Measurements from ENCODE around the gene WRAP53. TPM values are rescaled to one million over a fixed set of nuclear protein-coding genes. Genes with fewer than 3 reads are reported as not detected.

WRAP53 gene
- total RNA-seq, 1 donor from 2014 or later = 21.3 TPM

GRCh38 chr17:7747635-7748071 is 59.4 kb downstream of the WRAP53 start:
- H3K9me3 Mint-ChIP-seq (ENCODE audit: unreplicated experiment) = peaks cover 5% of the 10 kb centered on the region
- H3K27ac Mint-ChIP-seq (ENCODE audit: unreplicated experiment) = no peak overlapping the region
- H3K36me3 Mint-ChIP-seq (ENCODE audit: low read depth, unreplicated experiment) = peaks cover 6% of the 10 kb centered on the region
- TF ChIP-seq, protein P1, sequence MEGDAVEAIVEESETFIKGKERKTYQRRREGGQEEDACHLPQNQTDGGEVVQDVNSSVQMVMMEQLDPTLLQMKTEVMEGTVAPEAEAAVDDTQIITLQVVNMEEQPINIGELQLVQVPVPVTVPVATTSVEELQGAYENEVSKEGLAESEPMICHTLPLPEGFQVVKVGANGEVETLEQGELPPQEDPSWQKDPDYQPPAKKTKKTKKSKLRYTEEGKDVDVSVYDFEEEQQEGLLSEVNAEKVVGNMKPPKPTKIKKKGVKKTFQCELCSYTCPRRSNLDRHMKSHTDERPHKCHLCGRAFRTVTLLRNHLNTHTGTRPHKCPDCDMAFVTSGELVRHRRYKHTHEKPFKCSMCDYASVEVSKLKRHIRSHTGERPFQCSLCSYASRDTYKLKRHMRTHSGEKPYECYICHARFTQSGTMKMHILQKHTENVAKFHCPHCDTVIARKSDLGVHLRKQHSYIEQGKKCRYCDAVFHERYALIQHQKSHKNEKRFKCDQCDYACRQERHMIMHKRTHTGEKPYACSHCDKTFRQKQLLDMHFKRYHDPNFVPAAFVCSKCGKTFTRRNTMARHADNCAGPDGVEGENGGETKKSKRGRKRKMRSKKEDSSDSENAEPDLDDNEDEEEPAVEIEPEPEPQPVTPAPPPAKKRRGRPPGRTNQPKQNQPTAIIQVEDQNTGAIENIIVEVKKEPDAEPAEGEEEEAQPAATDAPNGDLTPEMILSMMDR (IDR thresholded peaks at IDR 0.05; ENCODE audit: unreplicated experiment) = no peak
- no peak overlapping the region for H3K4me3 Mint-ChIP-seq (ENCODE audit: unreplicated experiment)
- H3K4me1 Mint-ChIP-seq (ENCODE audit: unreplicated experiment) = peaks cover 8% of the 10 kb centered on the region
- H3K27me3 Mint-ChIP-seq (ENCODE audit: unreplicated experiment) = peaks cover 3% of the 10 kb centered on the region
- no peak for DNase-seq (ENCODE audit: low spot score)

DNA sequence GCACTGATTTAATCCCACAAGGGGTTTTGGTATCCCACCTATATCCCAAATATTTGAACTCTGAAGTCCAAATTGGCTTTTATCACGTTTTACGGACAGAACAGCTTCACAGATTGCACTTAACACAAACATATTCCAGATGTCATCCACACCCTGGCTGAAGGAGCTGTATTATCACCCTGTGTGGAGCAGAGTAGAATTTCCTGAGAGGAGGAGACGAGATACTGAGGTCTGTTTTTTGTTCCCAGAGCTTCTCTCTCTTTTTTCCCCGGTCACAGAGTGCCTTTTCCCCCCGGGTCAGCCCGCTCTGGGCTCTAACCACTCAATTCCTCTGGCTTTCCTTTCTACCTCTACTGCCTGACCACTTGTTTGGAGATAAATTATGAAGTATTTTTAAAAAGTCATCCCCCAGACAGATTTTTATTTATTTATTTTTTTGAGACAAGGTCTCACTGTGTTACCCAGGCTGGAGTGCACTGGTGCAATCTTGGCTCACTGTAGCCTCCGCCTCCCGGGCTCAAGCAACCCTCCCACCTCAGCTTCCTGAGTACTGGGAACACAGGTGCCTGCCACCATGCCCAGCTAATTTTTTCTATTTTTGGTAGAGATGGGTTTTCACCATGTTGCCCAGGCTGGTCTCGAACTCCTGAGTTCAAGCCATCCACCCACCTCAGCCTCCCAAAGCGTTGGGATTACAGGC is 59.9 kb downstream of the WRAP53 start:
- H3K36me3 Mint-ChIP-seq (ENCODE audit: low read depth, unreplicated experiment) = peaks cover 9% of the 10 kb centered on the region
- no peak for DNase-seq (ENCODE audit: low spot score)
- TF ChIP-seq, protein P1 (IDR thresholded peaks at IDR 0.05; ENCODE audit: unreplicated experiment) = no peak

GRCh38 chr17:7750321-7750821 is 62.1 kb downstream of the WRAP53 start:
- Mint-ChIP-seq H3K4me3 (ENCODE audit: unreplicated experiment) (peak overlapping the region; percentile 39), H3K27me3 (ENCODE audit: unreplicated experiment) (peaks cover 5% of the 10 kb centered on the region), H3K4me1 (ENCODE audit: unreplicated experiment) (peaks cover 11% of the 10 kb centered on the region), H3K9me3 (ENCODE audit: unreplicated experiment) (peaks cover 5% of the 10 kb centered on the region), H3K27ac (ENCODE audit: unreplicated experiment) (no peak overlapping the region), H3K36me3 (ENCODE audit: low read depth, unreplicated experiment) (peaks cover 15% of the 10 kb centered on the region)
- DNase-seq (ENCODE audit: low spot score) = no peak
- TF ChIP-seq, protein P1 (IDR thresholded peaks at IDR 0.05; ENCODE audit: unreplicated experiment) = no peak

More for the DNA sequence above, 59.9 kb downstream of the WRAP53 start:
- Mint-ChIP-seq H3K27ac (ENCODE audit: unreplicated experiment) (no peak overlapping the region), H3K27me3 (ENCODE audit: unreplicated experiment) (peaks cover 3% of the 10 kb centered on the region), H3K9me3 (ENCODE audit: unreplicated experiment) (peaks cover 5% of the 10 kb centered on the region), H3K4me1 (ENCODE audit: unreplicated experiment) (peaks cover 8% of the 10 kb centered on the region), H3K4me3 (ENCODE audit: unreplicated experiment) (no peak overlapping the region)

Other genes with a start within 250 kb of the WRAP53 start
- gene FGF11, start 249.0 kb upstream of the WRAP53 start, total RNA-seq (ENCODE audit: unreplicated experiment) = 19.7 TPM
- gene CHRNB1, start 243.4 kb upstream of the WRAP53 start, total RNA-seq (ENCODE audit: unreplicated experiment) = 11.8 TPM
- gene ZBTB4, start 208.8 kb upstream of the WRAP53 start, total RNA-seq (ENCODE audit: unreplicated experiment) = 21.5 TPM
- not detected for gene SLC35G6, start 207.0 kb upstream of the WRAP53 start, total RNA-seq (ENCODE audit: unreplicated experiment)
- gene POLR2A, start 204.1 kb upstream of the WRAP53 start, total RNA-seq (ENCODE audit: unreplicated experiment) = 198 TPM
- gene TNFSF12, start 139.4 kb upstream of the WRAP53 start, total RNA-seq (ENCODE audit: unreplicated experiment) = 16.3 TPM
- 5.6 TPM for gene TNFSF13, start 129.7 kb upstream of the WRAP53 start, total RNA-seq (ENCODE audit: unreplicated experiment)
- gene SENP3, start 126.6 kb upstream of the WRAP53 start, total RNA-seq (ENCODE audit: unreplicated experiment) = 57.8 TPM
- gene CD68, start 108.8 kb upstream of the WRAP53 start, total RNA-seq (ENCODE audit: unreplicated experiment) = 1.6 TPM
- 51.8 TPM for gene MPDU1, start 104.6 kb upstream of the WRAP53 start, total RNA-seq (ENCODE audit: unreplicated experiment)
- 1.3 TPM for gene SOX15, start 98.4 kb upstream of the WRAP53 start, total RNA-seq (ENCODE audit: unreplicated experiment)
- gene FXR2, start 73.6 kb upstream of the WRAP53 start, total RNA-seq (ENCODE audit: unreplicated experiment) = 37.9 TPM
- gene SAT2, start 60.7 kb upstream of the WRAP53 start, total RNA-seq (ENCODE audit: unreplicated experiment) = 100 TPM
- gene SHBG, start 58.3 kb upstream of the WRAP53 start, total RNA-seq (ENCODE audit: unreplicated experiment) = 0.95 TPM
- gene ATP1B2, start 37.6 kb upstream of the WRAP53 start, total RNA-seq (ENCODE audit: unreplicated experiment) = 10.4 TPM
- gene TP53, start 987 bp upstream of the WRAP53 start, total RNA-seq (ENCODE audit: unreplicated experiment) = 95.5 TPM
- gene EFNB3, start 16.7 kb downstream of the WRAP53 start, total RNA-seq (ENCODE audit: unreplicated experiment) = 61.9 TPM
- gene DNAH2, start 29.3 kb downstream of the WRAP53 start, total RNA-seq (ENCODE audit: unreplicated experiment) = 0.72 TPM
- 47.4 TPM for gene KDM6B, start 145.7 kb downstream of the WRAP53 start, total RNA-seq (ENCODE audit: unreplicated experiment)
- 13.6 TPM for gene TMEM88, start 166.6 kb downstream of the WRAP53 start, total RNA-seq (ENCODE audit: unreplicated experiment)
- 97.9 TPM for gene NAA38, start 169.1 kb downstream of the WRAP53 start, total RNA-seq (ENCODE audit: unreplicated experiment)
- gene CYB5D1, start 169.5 kb downstream of the WRAP53 start, total RNA-seq (ENCODE audit: unreplicated experiment) = 6.4 TPM
- gene CHD3, start 200.3 kb downstream of the WRAP53 start, total RNA-seq (ENCODE audit: unreplicated experiment) = 133 TPM
- gene RNF227, start 227.8 kb downstream of the WRAP53 start, total RNA-seq (ENCODE audit: unreplicated experiment) = 0.77 TPM
- 1.6 TPM for gene KCNAB3, start 241.4 kb downstream of the WRAP53 start, total RNA-seq (ENCODE audit: unreplicated experiment)
- gene TRAPPC1, start 243.5 kb downstream of the WRAP53 start, total RNA-seq (ENCODE audit: unreplicated experiment) = 171 TPM
- 32.6 TPM for gene CNTROB, start 243.7 kb downstream of the WRAP53 start, total RNA-seq (ENCODE audit: unreplicated experiment)

Data from endothelial cell (in vitro differentiated cells).